AG04450 (cell line): ENCODE results near the gene TSPYL2. TPM values are rescaled to one million over a fixed set of nuclear protein-coding genes. Genes with fewer than 3 reads are reported as not detected.

ENCODE experiments used
- CTCF ChIA-PET: fragments of 300-600, 350-600 bp; formaldehyde crosslinking; extraction: SDS; loops from one replicate; lab custom pipeline; 2022; ENCODE audit warnings: antibody characterized with exemption, inconsistent platforms; lab: Charles Lee
- POLR2A ChIA-PET: fragments of 350-600 bp; formaldehyde crosslinking; extraction: SDS; loops from one replicate; lab custom pipeline; 2021; ENCODE audit warnings: antibody characterized with exemption, inconsistent platforms; lab: Yijun Ruan, JAX
- DNase-seq: peaks from one replicate; pipeline ENCODE4 v3.0.0-alpha.2; 2011; ENCODE audit warnings: low read depth, low spot score
- H3K27ac ChIP-seq: one replicate; pipeline ENCODE4 v1.5.1; 2012; ENCODE audit warnings: low read depth, low read length, control low read depth
- H3K27me3 ChIP-seq: one replicate; pipeline ENCODE4 v1.6.0; 2012; ENCODE audit warnings: low read length; ENCODE audit not compliant: control insufficient read depth, insufficient read depth
- H3K4me3 ChIP-seq: 2 replicates; pipeline ENCODE4 v1.5.1; 2011; ENCODE audit warnings: mild to moderate bottlenecking, low read depth, low read length, control low read depth
- H3K9me3 ChIP-seq: 2 replicates; pipeline ENCODE4 v1.5.1; 2012; ENCODE audit warnings: low read length; ENCODE audit not compliant: control insufficient read depth, insufficient read depth
- polyA plus RNA-seq: library from polyadenylated mRNA; depleted of rRNA; stranded (reverse); fragments of >200 nt; gene quantifications from 2 replicates; pipeline ENCODE4 v1.2.3, GENCODE V29; 2011
- TF ChIP-seq, protein P1 (sequence below): IDR thresholded peaks from 2 replicates; pipeline ENCODE4 v1.5.1; 2011; ENCODE audit warnings: low read depth, low read length, control low read depth, inconsistent platforms

The TSPYL2 gene
- polyA plus RNA-seq, 1 experiment, result 39.3 TPM

DNA sequence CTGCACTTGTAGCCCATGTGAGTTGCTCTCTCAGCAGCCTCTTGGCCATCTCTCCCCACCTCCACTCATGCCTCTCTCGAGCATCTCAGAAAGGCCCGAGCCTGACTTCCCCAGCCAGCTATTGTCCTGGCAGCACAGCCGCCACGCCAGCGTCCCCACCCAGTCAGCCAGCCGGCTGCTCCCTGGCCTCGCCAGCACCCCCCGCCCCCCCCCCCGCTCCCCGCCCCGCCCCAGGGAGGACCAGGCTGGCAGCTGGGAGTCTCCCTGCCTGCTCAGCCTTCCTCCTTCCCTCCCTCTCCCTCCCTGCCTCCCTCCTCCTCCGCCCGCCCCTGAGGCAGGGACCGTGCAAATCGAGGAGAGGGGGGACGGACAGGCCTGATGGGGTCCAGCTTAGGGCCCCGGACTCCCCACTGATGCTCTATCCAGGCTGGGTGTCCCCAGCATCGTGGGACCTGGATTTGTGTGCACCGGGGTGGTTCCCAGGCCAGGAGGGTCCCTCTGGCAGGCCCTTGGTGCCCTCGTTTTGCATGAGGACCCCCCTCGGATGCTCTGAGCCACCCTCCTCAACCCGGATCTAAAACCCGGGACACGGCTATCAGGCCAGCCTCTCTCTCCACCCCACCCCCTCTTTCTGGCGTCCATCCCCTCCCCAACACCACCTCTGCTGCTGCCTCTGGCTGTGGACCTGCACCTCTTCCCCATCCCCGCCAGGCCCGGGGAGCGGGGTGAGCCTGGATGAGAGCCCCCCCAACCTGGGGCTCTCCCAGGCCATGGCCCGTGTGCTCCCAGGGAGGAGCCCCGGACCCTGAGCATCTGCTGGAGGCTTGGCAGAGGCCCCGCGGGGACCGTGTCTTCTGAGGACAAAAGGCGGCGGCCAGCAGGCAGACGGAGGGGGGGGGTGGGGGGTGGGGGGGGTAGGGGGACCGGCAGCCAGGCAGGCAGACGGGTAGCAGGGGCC is 33.7 kb upstream of the TSPYL2 start, which contains the start of gene GPR173:
TSS of gene GPR173 (plus strand) at position 621 of the 958 bp plus-strand sequence. CDS start 27,833 bp downstream, outside the sequence.
- peak; percentile 21 for DNase-seq
- TF ChIP-seq, protein P1, sequence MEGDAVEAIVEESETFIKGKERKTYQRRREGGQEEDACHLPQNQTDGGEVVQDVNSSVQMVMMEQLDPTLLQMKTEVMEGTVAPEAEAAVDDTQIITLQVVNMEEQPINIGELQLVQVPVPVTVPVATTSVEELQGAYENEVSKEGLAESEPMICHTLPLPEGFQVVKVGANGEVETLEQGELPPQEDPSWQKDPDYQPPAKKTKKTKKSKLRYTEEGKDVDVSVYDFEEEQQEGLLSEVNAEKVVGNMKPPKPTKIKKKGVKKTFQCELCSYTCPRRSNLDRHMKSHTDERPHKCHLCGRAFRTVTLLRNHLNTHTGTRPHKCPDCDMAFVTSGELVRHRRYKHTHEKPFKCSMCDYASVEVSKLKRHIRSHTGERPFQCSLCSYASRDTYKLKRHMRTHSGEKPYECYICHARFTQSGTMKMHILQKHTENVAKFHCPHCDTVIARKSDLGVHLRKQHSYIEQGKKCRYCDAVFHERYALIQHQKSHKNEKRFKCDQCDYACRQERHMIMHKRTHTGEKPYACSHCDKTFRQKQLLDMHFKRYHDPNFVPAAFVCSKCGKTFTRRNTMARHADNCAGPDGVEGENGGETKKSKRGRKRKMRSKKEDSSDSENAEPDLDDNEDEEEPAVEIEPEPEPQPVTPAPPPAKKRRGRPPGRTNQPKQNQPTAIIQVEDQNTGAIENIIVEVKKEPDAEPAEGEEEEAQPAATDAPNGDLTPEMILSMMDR, result no peak
- H3K4me3 ChIP-seq, result peak within 1 kb of the TSS; percentile 71
- ChIA-PET CTCF (no interaction called here), POLR2A (interaction anchor here (1.0 to 1.5 kb wide), 2 partner anchors 34 to 53 kb away, joined by 3 to 12 read pairs; partner anchors contain the start of gene TSPYL2)
- H3K9me3 ChIP-seq, result no peaks in the 10 kb centered on the region
- no peaks in the 10 kb centered on the region for H3K27me3 ChIP-seq
- peak within 1 kb of the TSS; percentile 57 for H3K27ac ChIP-seq

DNA sequence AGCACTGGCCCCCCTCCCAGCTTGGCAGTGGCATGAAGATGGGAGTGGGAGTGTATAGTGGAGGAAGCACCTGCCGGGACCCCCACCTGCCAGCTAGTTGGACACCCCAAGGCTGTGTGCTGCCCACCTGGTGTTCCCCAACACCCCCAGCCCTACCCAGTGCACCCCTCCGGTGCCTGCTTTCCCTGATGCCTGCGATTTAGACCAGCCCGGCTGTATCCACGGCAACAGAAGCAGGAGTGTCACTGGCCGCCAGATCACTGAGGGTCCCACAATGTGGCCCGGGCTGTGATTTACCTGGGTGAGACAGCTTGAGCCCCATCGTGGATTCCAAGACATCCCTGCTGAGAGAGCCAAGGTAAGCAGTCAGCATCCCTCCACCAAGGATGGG is 33.0 kb upstream of the TSPYL2 start:
- no peak for DNase-seq
- Histone ChIP-seq H3K4me3 (peak overlapping the region; percentile 71), H3K27ac (no peak overlapping the region), H3K27me3 (no peaks in the 10 kb centered on the region), H3K9me3 (no peaks in the 10 kb centered on the region)
- TF ChIP-seq, protein P1, result no peak
- ChIA-PET CTCF (no interaction called here), POLR2A (interaction anchor here (1.5 kb wide), 1 partner anchor 33 kb away, joined by 12 read pairs; the partner anchor contains the start of gene TSPYL2)

DNA sequence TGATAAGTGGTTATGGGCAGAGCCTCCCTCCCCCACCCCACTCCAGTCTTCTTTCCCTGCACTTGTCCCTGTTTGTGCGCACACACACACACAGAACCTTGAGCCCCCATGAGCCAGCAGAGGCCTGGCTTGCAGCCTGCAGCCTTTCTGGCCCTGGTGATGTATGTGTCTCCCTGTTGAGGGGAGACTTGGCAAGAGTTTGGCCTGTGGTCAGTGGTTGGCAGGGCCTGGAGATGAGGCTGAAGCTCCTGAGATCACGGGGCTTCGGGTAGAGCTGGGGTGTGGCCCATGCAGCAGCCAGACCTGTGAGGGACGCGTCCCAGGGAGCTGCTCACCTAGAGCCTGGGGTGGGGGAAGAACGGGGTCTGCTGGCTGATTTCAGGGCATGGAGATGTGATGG is 31.3 kb upstream of the TSPYL2 start:
- H3K4me3 ChIP-seq, result peak overlapping the region; percentile 71
- ChIA-PET POLR2A (interaction anchor here (1.0 kb wide), 1 partner anchor 31 kb away, joined by 3 read pairs; the partner anchor contains the start of gene TSPYL2), CTCF (no interaction called here)
- TF ChIP-seq, protein P1, result no peak
- no peak for DNase-seq
- H3K27ac ChIP-seq, result no peak overlapping the region
- no peaks in the 10 kb centered on the region for H3K27me3 ChIP-seq
- H3K9me3 ChIP-seq, result no peaks in the 10 kb centered on the region

DNA sequence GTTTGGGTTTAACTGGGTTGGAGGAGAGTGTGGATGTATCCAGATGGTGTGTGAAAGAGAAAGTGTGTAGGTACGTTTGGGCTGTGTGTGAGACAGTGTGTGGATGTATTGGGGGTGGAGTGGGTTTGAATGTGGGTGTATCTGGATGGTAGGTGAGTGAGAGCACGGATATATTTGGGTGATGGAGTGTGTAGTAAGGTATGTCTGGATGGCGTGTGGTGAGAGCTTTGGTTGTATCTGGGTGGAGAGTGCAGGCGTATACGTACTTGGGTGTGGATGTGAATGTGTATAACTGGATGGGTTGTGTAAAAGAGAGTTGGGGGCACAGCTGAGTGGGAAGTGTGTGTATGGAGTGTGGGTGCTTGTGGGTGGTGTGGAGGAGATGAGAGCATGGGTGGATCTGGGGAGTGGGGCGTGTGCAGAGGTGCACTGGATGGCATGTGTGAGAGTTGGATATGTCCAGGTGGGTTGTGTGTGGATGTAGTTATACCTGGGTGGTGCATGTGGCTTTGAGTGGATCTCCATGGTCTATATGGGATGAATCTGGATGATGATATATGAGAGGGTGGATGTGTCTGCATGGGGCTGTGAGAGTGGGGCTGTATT is 26.8 kb upstream of the TSPYL2 start:
- Histone ChIP-seq H3K27me3 (no peaks in the 10 kb centered on the region), H3K9me3 (no peaks in the 10 kb centered on the region), H3K4me3 (no peak overlapping the region), H3K27ac (no peak overlapping the region)
- TF ChIP-seq, protein P1, result no peak
- DNase-seq, result no peak
- CTCF ChIA-PET, result no interaction called here
- POLR2A ChIA-PET, result no interaction called here
